Spleen (tissue), 7 donors: ENCODE measurements around the gene FGD6.

ENCODE experiments used
- CTCF ChIP-seq, 11 experiments: fragments of 200-600 bp in 7 of 11; fragments of 450-650 bp in 4 of 11; sonication (generic) in 4 of 11; IDR thresholded peaks in 8 of 11; conservative IDR thresholded peaks in 3 of 11; 1 replicate in 7 of 11; 2 replicates in 4 of 11; pipeline versions ENCODE4 v1.4.0 to v1.8.0; 2016 to 2021; ENCODE audit warnings: antibody characterized with exemption in 11 of 11, inconsistent platforms in 4 of 11, mild to moderate bottlenecking in 1 of 11
- POLR2A ChIP-seq, 3 donors: fragments of 450-650 bp; IDR thresholded peaks; one replicate each; pipeline ENCODE4 v1.5.1; 2017; ENCODE audit warnings: antibody characterized with exemption in 3 of 3, mild to moderate bottlenecking in 1 of 3
- POLR2AphosphoS5 ChIP-seq, 3 donors: sonication (generic); formaldehyde crosslinking; IDR thresholded peaks; one replicate each; pipeline ENCODE4 v1.5.1; 2017; ENCODE audit warnings: antibody characterized with exemption in 3 of 3
- donor health status: DM: no; HTN: no; CAD: no; lungs with moderate emphysema.
- donor health status: DM: no; HTN: no; CAD: no.
- donor health status: DM: no; HTN: no; CAD: no.

GRCh38 chr12:95066091-95066855, 151.0 kb downstream of the FGD6 start:
- no peak for TF ChIP-seq CTCF (IDR thresholded peaks at IDR 0.05 in 8 of 11, conservative IDR thresholded peaks at IDR 0.05 in 3 of 11)
- TF ChIP-seq POLR2AphosphoS5 (IDR thresholded peaks at IDR 0.05) = no peak
- TF ChIP-seq POLR2A (IDR thresholded peaks at IDR 0.05) = no peak
